OCI-LY1 (cell line): ENCODE data around the gene CYP20A1.
"Not testable (repeated sequence)": the region's sequence is repeated elsewhere in the genome, so short reads cannot be mapped to it uniquely, and the experiment has no call there.

Experiments used
- EZH2 ChIP-seq: fragments of 200-600 bp; sonication (generic), shearing (Covaris generic); IDR thresholded peaks from 2 replicates; pipeline ENCODE4 v1.8.0; 2017; ENCODE audit warnings: borderline replicate concordance, mixed run types, mild to moderate bottlenecking, antibody characterized with exemption, low read length, moderate library complexity, mixed read lengths
- TF ChIP-seq, protein P1 (sequence below): fragments of 200-600 bp; sonication (generic), shearing (Covaris generic); IDR thresholded peaks from 2 replicates; pipeline ENCODE4 v1.5.1; 2017; ENCODE audit warnings: mild to moderate bottlenecking, antibody characterized with exemption, low read length, moderate library complexity, mixed read lengths

GRCh38 chr2:203302586-203302985 is 63.8 kb downstream of the CYP20A1 start:
- TF ChIP-seq, protein P1, sequence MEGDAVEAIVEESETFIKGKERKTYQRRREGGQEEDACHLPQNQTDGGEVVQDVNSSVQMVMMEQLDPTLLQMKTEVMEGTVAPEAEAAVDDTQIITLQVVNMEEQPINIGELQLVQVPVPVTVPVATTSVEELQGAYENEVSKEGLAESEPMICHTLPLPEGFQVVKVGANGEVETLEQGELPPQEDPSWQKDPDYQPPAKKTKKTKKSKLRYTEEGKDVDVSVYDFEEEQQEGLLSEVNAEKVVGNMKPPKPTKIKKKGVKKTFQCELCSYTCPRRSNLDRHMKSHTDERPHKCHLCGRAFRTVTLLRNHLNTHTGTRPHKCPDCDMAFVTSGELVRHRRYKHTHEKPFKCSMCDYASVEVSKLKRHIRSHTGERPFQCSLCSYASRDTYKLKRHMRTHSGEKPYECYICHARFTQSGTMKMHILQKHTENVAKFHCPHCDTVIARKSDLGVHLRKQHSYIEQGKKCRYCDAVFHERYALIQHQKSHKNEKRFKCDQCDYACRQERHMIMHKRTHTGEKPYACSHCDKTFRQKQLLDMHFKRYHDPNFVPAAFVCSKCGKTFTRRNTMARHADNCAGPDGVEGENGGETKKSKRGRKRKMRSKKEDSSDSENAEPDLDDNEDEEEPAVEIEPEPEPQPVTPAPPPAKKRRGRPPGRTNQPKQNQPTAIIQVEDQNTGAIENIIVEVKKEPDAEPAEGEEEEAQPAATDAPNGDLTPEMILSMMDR = not testable (repeated sequence)
- not testable (repeated sequence) for TF ChIP-seq EZH2
